Myometrial cell (primary cell): ENCODE measurements around the gene DIO2. TPM values are rescaled to one million over a fixed set of nuclear protein-coding genes. Genes with fewer than 3 reads are reported as not detected.

Experiments
- total RNA-seq: library from RNA; depleted of rRNA; stranded (reverse); fragments of >200 nt; gene quantifications from 2 replicates; pipeline ENCODE4 v1.2.3, GENCODE V29; 2015

DIO2 gene
- 45.3 and 70.4 TPM in 2 replicates for total RNA-seq

GRCh38 chr14:80211153-80212022 lies at the start of gene DIO2:
Gene DIO2, minus strand, starts transcription at chr14:80211504. Its CDS starts 32 bp downstream, at chr14:80211472.

